GM12864 (cell line): ENCODE results near the gene ATP23.

Source experiments
- DNase-seq: peaks from one replicate; pipeline ENCODE4 v3.0.0-alpha.2; 2011; ENCODE audit warnings: low read depth
- H3K4me3 ChIP-seq: 2 replicates; pipeline ENCODE4 v1.5.1; 2011; ENCODE audit warnings: mild to moderate bottlenecking, low read depth, low read length, control low read depth
- TF ChIP-seq, protein P1 (sequence below): IDR thresholded peaks from 2 replicates; pipeline ENCODE4 v1.5.1; 2011; ENCODE audit warnings: low read depth, mild to moderate bottlenecking, moderate library complexity, low read length, control low read depth, inconsistent platforms; ENCODE audit errors: missing control alignments

Gene ATP23

DNA sequence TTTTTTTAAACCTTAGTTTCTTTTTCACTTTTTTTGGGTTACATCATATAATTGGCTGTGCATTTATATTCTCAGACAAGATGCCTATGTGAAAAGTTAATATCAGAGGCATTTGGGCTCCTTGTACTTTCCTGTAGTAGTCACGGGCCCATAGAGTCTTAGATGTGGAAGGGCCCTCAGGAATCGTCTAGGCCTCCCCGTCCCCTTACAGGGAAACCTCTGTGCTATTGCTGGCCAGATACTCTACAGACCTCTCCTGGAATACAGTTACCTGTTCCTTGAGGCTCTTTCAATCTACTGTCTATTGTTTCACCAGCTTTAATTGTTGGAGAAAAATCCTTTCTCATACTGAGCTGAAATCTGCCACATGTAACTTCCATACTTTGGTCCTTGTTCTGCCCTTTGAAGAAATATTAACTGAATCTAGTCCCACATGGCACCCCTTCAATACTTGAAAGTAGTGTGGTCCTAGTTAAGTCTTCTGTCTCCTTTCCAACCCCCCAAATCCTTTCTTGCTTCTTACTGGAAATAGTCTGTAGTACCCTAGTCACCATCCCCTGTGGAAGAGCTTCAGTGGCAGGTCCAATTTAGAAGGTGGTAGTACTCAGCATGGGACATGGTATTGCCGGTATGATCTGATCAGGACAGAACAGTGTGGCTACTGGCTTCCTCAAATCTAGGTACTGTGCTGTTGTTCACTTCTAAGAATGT lies 3.1 kb downstream of the ATP23 start:
- no peak overlapping the region for H3K4me3 ChIP-seq
- no peak for DNase-seq

GRCh38 chr12:57952766-57953165 lies 11.4 kb downstream of the ATP23 start:
- H3K4me3 ChIP-seq = no peak overlapping the region
- no peak for DNase-seq
- TF ChIP-seq, protein P1, sequence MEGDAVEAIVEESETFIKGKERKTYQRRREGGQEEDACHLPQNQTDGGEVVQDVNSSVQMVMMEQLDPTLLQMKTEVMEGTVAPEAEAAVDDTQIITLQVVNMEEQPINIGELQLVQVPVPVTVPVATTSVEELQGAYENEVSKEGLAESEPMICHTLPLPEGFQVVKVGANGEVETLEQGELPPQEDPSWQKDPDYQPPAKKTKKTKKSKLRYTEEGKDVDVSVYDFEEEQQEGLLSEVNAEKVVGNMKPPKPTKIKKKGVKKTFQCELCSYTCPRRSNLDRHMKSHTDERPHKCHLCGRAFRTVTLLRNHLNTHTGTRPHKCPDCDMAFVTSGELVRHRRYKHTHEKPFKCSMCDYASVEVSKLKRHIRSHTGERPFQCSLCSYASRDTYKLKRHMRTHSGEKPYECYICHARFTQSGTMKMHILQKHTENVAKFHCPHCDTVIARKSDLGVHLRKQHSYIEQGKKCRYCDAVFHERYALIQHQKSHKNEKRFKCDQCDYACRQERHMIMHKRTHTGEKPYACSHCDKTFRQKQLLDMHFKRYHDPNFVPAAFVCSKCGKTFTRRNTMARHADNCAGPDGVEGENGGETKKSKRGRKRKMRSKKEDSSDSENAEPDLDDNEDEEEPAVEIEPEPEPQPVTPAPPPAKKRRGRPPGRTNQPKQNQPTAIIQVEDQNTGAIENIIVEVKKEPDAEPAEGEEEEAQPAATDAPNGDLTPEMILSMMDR = no peak

More for the DNA sequence above, 3.1 kb downstream of the ATP23 start:
- TF ChIP-seq, protein P1 = no peak

GRCh38 chr12:57954768-57955167 lies 13.4 kb downstream of the ATP23 start:
- TF ChIP-seq, protein P1 = no peak
- H3K4me3 ChIP-seq = no peak overlapping the region
- no peak for DNase-seq

DNA sequence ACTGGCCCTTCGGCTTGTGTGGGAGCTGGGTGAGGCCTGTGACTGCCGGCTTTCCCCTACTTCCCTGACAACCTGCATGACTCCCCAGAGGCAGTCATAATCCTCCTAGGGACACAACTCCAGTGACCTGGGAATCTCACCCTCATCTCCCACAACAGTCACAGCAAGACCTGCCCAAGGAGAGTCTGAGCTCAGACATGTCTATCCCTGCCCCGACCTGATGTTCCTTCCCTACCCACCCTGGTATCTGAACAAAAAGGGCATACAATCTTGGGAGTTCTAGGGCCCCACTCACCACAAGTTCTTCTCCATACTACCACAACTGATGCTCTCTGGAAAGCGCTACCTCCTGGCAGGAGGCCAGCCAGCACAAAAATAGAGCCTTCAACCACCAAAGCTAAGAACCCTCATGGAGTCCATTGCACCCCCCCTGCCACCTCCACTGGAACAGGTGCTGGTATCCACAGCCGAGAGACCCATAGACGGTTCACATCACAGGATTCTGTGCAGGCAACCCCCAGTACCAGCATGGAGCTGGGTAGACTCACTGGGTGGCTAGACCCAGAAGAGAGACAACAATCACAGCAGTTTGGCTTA lies 16.8 kb downstream of the ATP23 start:
- no peak for DNase-seq
- H3K4me3 ChIP-seq = no peak overlapping the region
- TF ChIP-seq, protein P1 = no peak

DNA sequence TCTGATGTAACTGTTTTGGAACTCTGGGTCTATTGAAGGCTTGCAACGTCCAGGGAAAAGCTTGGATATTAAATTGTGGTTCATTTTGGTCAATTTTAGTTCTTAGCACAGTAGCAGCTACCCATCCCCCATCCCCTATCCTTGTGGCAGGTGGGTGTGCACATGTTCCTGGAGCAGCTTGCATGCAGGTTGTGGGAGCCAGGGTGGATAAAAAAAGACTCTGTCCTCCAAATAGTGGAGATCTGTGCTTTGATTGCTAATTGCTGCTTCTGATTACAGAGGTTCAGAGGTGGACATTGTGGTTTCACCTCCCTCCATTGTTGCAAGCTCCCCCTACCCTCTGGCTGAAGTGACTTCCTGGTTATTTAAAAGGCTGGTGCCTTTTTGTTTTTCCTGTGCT lies 23.1 kb downstream of the ATP23 start:
- TF ChIP-seq, protein P1 = no peak
- no peak for DNase-seq
- no peak overlapping the region for H3K4me3 ChIP-seq

GRCh38 chr12:57965766-57966165 lies 24.4 kb downstream of the ATP23 start:
- TF ChIP-seq, protein P1 = no peak
- H3K4me3 ChIP-seq = no peak overlapping the region
- no peak for DNase-seq

DNA sequence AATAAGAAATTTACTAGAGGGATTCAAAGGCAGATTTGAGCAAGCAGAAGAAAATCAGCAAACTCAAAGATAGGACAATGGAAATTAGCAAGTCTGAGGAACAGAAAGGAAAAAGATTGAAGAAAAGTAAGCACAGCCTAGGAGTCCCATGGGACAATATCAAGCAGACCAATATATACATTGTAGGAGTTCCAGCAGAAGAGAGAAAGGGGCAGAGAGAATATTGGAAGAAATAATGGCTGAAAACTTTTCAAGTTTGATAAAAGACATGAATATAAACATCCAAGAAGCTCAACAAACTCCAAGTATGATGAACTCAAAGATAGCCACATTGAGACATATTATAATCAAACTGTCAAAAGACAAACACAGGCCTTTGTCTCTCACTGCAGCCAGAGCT lies 25.2 kb downstream of the ATP23 start:
- no peak for DNase-seq
- TF ChIP-seq, protein P1 = no peak
- H3K4me3 ChIP-seq = no peak overlapping the region
